ENCODE data around the gene USHBP1. TPM values are rescaled to one million over a fixed set of nuclear protein-coding genes. Genes with fewer than 3 reads are reported as not detected.

The USHBP1 gene
- polyA plus RNA-seq, 1 donor from 2014 or later: 0.59 TPM

- no peak overlapping the region for H3K4me2 ChIP-seq (ENCODE audit: low read length)
- no peak overlapping the region for H3K4me3 ChIP-seq (ENCODE audit: low read length)
- H3F3A ChIP-seq (ENCODE audit: insufficient read depth, low read length, poor library complexity, severe bottlenecking): no peaks in the 10 kb centered on the region
- H3K27ac ChIP-seq (ENCODE audit: low read length): no peak overlapping the region
- no peaks in the 10 kb centered on the region for H3K9me2 ChIP-seq (ENCODE audit: insufficient read depth, low read length)
- TF ChIP-seq EP300 (conservative IDR thresholded peaks at IDR 0.05; ENCODE audit: poor library complexity, severe bottlenecking) (no peak), CTCF (IDR thresholded peaks at IDR 0.05; ENCODE audit: poor library complexity, severe bottlenecking) (no peak), RAD21 (conservative IDR thresholded peaks at IDR 0.05) (no peak), EZH2 (IDR thresholded peaks at IDR 0.05; ENCODE audit: borderline replicate concordance, insufficient read depth, low read length, poor library complexity, severe bottlenecking) (no peak)
- no peaks in the 10 kb centered on the region for H3K79me2 ChIP-seq (replicated peaks; ENCODE audit: insufficient read depth, low read length)
- peaks cover 8% of the 10 kb centered on the region for H3K9me3 ChIP-seq (ENCODE audit: low read length)
- H3K9ac ChIP-seq (ENCODE audit: low read length): no peak overlapping the region
- H3K27me3 ChIP-seq (ENCODE audit: insufficient read depth, low read depth, low read length): no peaks in the 10 kb centered on the region
- H3K36me3 ChIP-seq (ENCODE audit: insufficient read depth, low read length): no peaks in the 10 kb centered on the region
- H2AFZ ChIP-seq (ENCODE audit: low read depth, low read length): no peak overlapping the region
- H4K20me1 ChIP-seq (ENCODE audit: insufficient read depth): no peaks in the 10 kb centered on the region
Observed at GRCh38 chr19:17259118-17259780, 5.3 kb downstream of the USHBP1 start.

- Histone ChIP-seq H3K9ac (ENCODE audit: low read length) (no peak overlapping the region), H3K9me2 (ENCODE audit: insufficient read depth, low read length) (no peaks in the 10 kb centered on the region), H3K27ac (ENCODE audit: low read length) (no peak overlapping the region), H3K79me2 (replicated peaks; ENCODE audit: insufficient read depth, low read length) (no peaks in the 10 kb centered on the region), H3K9me3 (ENCODE audit: low read length) (peaks cover 8% of the 10 kb centered on the region), H3K4me2 (ENCODE audit: low read length) (no peak overlapping the region), H3K27me3 (ENCODE audit: insufficient read depth, low read depth, low read length) (no peaks in the 10 kb centered on the region), H2AFZ (ENCODE audit: low read depth, low read length) (no peak overlapping the region), H3K4me3 (ENCODE audit: low read length) (no peak overlapping the region), H3K36me3 (ENCODE audit: insufficient read depth, low read length) (no peaks in the 10 kb centered on the region), H4K20me1 (ENCODE audit: insufficient read depth) (no peaks in the 10 kb centered on the region), H3F3A (ENCODE audit: insufficient read depth, low read length, poor library complexity, severe bottlenecking) (no peaks in the 10 kb centered on the region)
- TF ChIP-seq TAF1 (IDR thresholded peaks at IDR 0.05; ENCODE audit: low read depth) (no peak), REST (IDR thresholded peaks at IDR 0.05; ENCODE audit: borderline replicate concordance) (no peak), SMC3 (conservative IDR thresholded peaks at IDR 0.05; ENCODE audit: poor library complexity) (no peak), CTCF (IDR thresholded peaks at IDR 0.05; ENCODE audit: poor library complexity, severe bottlenecking) (no peak)
Observed at GRCh38 chr19:17256130-17256529, 8.4 kb downstream of the USHBP1 start.
